SK-N-SH (cell line): ENCODE results near the gene PXK.

Source experiments
- EP300 ChIP-seq, 2 experiments: IDR thresholded peaks; 2 replicates each; pipeline versions ENCODE4 v1.4.0 to v1.6.1; 2012; ENCODE audit warnings: borderline replicate concordance in 1 of 2, low read depth in 1 of 2, low read length in 1 of 2
- JUND ChIP-seq: IDR thresholded peaks from 2 replicates; pipeline ENCODE4 v1.4.0; 2012
- POLR2AphosphoS5 ChIP-seq: IDR thresholded peaks from 2 replicates; pipeline ENCODE4 v1.6.1; 2012; ENCODE audit warnings: low read depth, low read length
- TAF1 ChIP-seq: IDR thresholded peaks from 2 replicates; pipeline ENCODE4 v1.6.1; 2012; ENCODE audit warnings: low read depth, mild to moderate bottlenecking, low read length, moderate library complexity, borderline replicate concordance
- TCF12 ChIP-seq: IDR thresholded peaks from 2 replicates; pipeline ENCODE4 v1.4.0; 2012
- YY1 ChIP-seq: IDR thresholded peaks from 2 replicates; pipeline ENCODE4 v1.4.0; 2012; ENCODE audit warnings: low read depth, mild to moderate bottlenecking
- TF ChIP-seq, protein P1 (sequence below): fragments of 200-600 bp; sonication (generic); IDR thresholded peaks from 2 replicates; pipeline ENCODE4 v1.6.1; 2017; ENCODE audit warnings: antibody characterized with exemption, mild to moderate bottlenecking, moderate library complexity
- TF ChIP-seq, protein P2 (sequence below): IDR thresholded peaks from 2 replicates; pipeline ENCODE4 v1.6.1; 2012; ENCODE audit warnings: mild to moderate bottlenecking, low read depth, low read length, moderate library complexity

DNA sequence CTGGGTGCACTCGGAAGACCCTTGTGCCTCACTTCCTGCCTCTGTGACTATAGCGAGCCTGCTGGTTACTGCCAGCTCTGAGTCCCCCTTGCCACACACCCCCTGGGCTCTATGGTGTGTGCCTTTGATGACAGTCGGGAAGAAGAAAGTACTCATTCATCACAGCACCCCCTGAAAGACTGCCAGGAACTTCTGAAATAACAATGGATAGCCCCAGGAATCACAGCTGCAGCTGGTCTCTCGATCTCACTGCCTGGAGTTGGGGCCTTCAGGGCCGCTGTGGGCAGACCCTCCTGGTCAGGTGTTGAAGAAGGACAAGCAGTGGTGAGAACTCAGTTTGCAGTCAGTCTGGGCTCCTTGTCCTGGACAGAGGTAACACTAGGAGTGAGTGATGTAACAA is 36.4 kb upstream of the PXK start:
- TF ChIP-seq, protein P1, sequence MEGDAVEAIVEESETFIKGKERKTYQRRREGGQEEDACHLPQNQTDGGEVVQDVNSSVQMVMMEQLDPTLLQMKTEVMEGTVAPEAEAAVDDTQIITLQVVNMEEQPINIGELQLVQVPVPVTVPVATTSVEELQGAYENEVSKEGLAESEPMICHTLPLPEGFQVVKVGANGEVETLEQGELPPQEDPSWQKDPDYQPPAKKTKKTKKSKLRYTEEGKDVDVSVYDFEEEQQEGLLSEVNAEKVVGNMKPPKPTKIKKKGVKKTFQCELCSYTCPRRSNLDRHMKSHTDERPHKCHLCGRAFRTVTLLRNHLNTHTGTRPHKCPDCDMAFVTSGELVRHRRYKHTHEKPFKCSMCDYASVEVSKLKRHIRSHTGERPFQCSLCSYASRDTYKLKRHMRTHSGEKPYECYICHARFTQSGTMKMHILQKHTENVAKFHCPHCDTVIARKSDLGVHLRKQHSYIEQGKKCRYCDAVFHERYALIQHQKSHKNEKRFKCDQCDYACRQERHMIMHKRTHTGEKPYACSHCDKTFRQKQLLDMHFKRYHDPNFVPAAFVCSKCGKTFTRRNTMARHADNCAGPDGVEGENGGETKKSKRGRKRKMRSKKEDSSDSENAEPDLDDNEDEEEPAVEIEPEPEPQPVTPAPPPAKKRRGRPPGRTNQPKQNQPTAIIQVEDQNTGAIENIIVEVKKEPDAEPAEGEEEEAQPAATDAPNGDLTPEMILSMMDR: no peak
- TF ChIP-seq, protein P2, sequence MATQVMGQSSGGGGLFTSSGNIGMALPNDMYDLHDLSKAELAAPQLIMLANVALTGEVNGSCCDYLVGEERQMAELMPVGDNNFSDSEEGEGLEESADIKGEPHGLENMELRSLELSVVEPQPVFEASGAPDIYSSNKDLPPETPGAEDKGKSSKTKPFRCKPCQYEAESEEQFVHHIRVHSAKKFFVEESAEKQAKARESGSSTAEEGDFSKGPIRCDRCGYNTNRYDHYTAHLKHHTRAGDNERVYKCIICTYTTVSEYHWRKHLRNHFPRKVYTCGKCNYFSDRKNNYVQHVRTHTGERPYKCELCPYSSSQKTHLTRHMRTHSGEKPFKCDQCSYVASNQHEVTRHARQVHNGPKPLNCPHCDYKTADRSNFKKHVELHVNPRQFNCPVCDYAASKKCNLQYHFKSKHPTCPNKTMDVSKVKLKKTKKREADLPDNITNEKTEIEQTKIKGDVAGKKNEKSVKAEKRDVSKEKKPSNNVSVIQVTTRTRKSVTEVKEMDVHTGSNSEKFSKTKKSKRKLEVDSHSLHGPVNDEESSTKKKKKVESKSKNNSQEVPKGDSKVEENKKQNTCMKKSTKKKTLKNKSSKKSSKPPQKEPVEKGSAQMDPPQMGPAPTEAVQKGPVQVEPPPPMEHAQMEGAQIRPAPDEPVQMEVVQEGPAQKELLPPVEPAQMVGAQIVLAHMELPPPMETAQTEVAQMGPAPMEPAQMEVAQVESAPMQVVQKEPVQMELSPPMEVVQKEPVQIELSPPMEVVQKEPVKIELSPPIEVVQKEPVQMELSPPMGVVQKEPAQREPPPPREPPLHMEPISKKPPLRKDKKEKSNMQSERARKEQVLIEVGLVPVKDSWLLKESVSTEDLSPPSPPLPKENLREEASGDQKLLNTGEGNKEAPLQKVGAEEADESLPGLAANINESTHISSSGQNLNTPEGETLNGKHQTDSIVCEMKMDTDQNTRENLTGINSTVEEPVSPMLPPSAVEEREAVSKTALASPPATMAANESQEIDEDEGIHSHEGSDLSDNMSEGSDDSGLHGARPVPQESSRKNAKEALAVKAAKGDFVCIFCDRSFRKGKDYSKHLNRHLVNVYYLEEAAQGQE: no peak
- TF ChIP-seq POLR2AphosphoS5: no peak
- no peak for TF ChIP-seq EP300 (IDR thresholded peaks at IDR 0.05; ENCODE audit: borderline replicate concordance in 1 of 2, low read depth in 1 of 2, low read length in 1 of 2)
- TF ChIP-seq JUND: no peak
- TF ChIP-seq TCF12: no peak
- TF ChIP-seq YY1: no peak
- TF ChIP-seq TAF1: no peak
